GM12874 (cell line): ENCODE results near the gene NSUN4.

Source experiments
- CTCF ChIP-seq: IDR thresholded peaks from 2 replicates; pipeline ENCODE4 v1.5.1; 2011; ENCODE audit warnings: low read depth, mild to moderate bottlenecking, control low read depth, low read length, moderate library complexity; ENCODE audit not compliant: insufficient read depth

Gene NSUN4

GRCh38 chr1:46408356-46409062 is 67.9 kb downstream of the NSUN4 start:
- TF ChIP-seq CTCF = no peak

GRCh38 chr1:46409063-46409372 is 68.4 kb downstream of the NSUN4 start:
- no peak for TF ChIP-seq CTCF

GRCh38 chr1:46410156-46411009 is 69.8 kb downstream of the NSUN4 start:
- TF ChIP-seq CTCF = no peak

GRCh38 chr1:46411010-46411405 is 70.4 kb downstream of the NSUN4 start:
- TF ChIP-seq CTCF = no peak
